Stimulated activated effector memory CD8-positive, alpha-beta T cell treated with anti-CD3 and anti-CD28 coated beads, Interleukin-12 subunit alpha, Interleukin-12 subunit beta, amount 100 ng/mL, for 72 hours (primary cell): ENCODE results near the gene NAB2.
A peak's percentile ranks its signal among the peaks of the same experiment; 100 is the strongest.

Experiments
- ATAC-seq: fragments of 150-1000 bp; cut with Tn5 transposase; 2 replicates; pipeline ENCODE4 v1.10.0; 2021
- DNase-seq, 2 donors: peaks; one replicate each; pipeline ENCODE4 v3.0.0; 2021 to 2022; ENCODE audit warnings: low spot score in 2 of 2
- H3K27ac Mint-ChIP-seq: one replicate; pipeline ENCODE4 v1.8.0; 2022; ENCODE audit warnings: mild to moderate bottlenecking, mixed read lengths
- H3K36me3 Mint-ChIP-seq: one replicate; pipeline ENCODE4 v1.8.0; 2022; ENCODE audit warnings: mild to moderate bottlenecking, mixed read lengths
- H3K4me1 Mint-ChIP-seq: one replicate; pipeline ENCODE4 v1.8.0; 2022; ENCODE audit warnings: mixed read lengths
- H3K4me3 Mint-ChIP-seq: one replicate; pipeline ENCODE4 v1.8.0; 2022; ENCODE audit warnings: mild to moderate bottlenecking, mixed read lengths
- H3K9me3 Mint-ChIP-seq: one replicate; pipeline ENCODE4 v1.8.0; 2022; ENCODE audit warnings: mixed read lengths

The NAB2 gene

GRCh38 chr12:57142121-57142520 lies 53.2 kb downstream of the NAB2 start:
- ATAC-seq (no peak), DNase-seq (no peak)
- H3K4me3 Mint-ChIP-seq, result no peak overlapping the region
- no peaks in the 10 kb centered on the region for H3K36me3 Mint-ChIP-seq
- no peaks in the 10 kb centered on the region for H3K9me3 Mint-ChIP-seq
- H3K4me1 Mint-ChIP-seq, result no peaks in the 10 kb centered on the region
- H3K27ac Mint-ChIP-seq, result no peak overlapping the region

GRCh38 chr12:57142727-57143126 lies 53.8 kb downstream of the NAB2 start:
- Mint-ChIP-seq H3K9me3 (no peaks in the 10 kb centered on the region), H3K4me1 (peaks cover 5% of the 10 kb centered on the region), H3K4me3 (no peak overlapping the region), H3K27ac (peak overlapping the region; percentile 54), H3K36me3 (no peaks in the 10 kb centered on the region)
- DNase-seq (no peak), ATAC-seq (no peak)

GRCh38 chr12:57143454-57143853 lies 54.5 kb downstream of the NAB2 start:
- H3K4me3 Mint-ChIP-seq, result no peak overlapping the region
- H3K9me3 Mint-ChIP-seq, result no peaks in the 10 kb centered on the region
- ATAC-seq (no peak), DNase-seq (no peak)
- peaks cover 5% of the 10 kb centered on the region for H3K4me1 Mint-ChIP-seq
- H3K27ac Mint-ChIP-seq, result no peak overlapping the region
- no peaks in the 10 kb centered on the region for H3K36me3 Mint-ChIP-seq
